ENCODE data around the gene LUC7L3.

The LUC7L3 gene

GRCh38 chr17:50692448-50693035, 26.9 kb upstream of the LUC7L3 start:
- H3K4me3 ChIP-seq (ENCODE audit: low read depth, low read length), result no peak overlapping the region
- no peak for TF ChIP-seq MYC (IDR thresholded peaks at IDR 0.05; ENCODE audit: low read depth, low read length)
- no peak for TF ChIP-seq POLR2A (IDR thresholded peaks at IDR 0.05; ENCODE audit: extremely low read depth, insufficient read length)
- no peak for TF ChIP-seq CTCF (IDR thresholded peaks at IDR 0.05; ENCODE audit: low read depth, low read length)
- TF ChIP-seq MAX (IDR thresholded peaks at IDR 0.05; ENCODE audit: low read depth, low read length), result no peak
- DNase-seq (ENCODE audit: low read depth), result no peak

DNA sequence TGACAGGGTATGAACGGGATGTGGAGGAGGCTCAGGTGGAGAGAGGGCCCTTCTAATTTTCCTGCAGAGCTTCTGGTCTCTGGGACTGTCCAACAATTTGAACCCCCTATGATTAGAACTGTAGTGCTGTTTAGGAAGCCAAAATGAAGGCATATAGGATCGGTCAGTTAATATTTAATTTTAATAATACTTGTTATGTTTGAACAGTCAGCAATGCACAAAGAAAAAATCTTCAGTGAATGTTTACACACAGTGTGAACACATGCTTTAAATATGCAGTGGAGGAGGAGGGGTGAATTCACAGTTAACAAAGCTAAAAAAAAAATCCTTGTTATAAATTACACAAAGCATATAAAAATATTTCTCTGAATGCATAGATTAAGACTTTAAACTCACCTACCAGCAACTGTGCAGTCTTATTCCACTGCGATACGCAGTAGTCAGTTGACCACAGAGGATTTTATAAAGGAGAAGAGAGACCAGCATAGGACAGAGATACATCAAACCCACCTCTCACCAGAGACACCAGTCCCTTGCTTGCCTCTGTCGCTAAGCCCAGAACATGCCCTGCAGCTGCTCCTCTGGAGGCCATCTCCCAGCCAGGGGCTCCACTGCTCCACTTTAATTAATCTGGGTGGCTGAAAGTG, 26.2 kb upstream of the LUC7L3 start:
- DNase-seq (ENCODE audit: low read depth), result no peak
- H3K4me3 ChIP-seq (ENCODE audit: low read depth, low read length), result no peak overlapping the region
- TF ChIP-seq CTCF (IDR thresholded peaks at IDR 0.05; ENCODE audit: low read depth, low read length), result no peak
- TF ChIP-seq POLR2A (IDR thresholded peaks at IDR 0.05; ENCODE audit: extremely low read depth, insufficient read length), result no peak
- TF ChIP-seq MAX (IDR thresholded peaks at IDR 0.05; ENCODE audit: low read depth, low read length), result no peak
- TF ChIP-seq MYC (IDR thresholded peaks at IDR 0.05; ENCODE audit: low read depth, low read length), result no peak

GRCh38 chr17:50696365-50696879, 23.0 kb upstream of the LUC7L3 start:
- TF ChIP-seq POLR2A (IDR thresholded peaks at IDR 0.05; ENCODE audit: extremely low read depth, insufficient read length) (no peak), CTCF (IDR thresholded peaks at IDR 0.05; ENCODE audit: low read depth, low read length) (no peak), MYC (IDR thresholded peaks at IDR 0.05; ENCODE audit: low read depth, low read length) (no peak), MAX (IDR thresholded peaks at IDR 0.05; ENCODE audit: low read depth, low read length) (no peak)
- H3K4me3 ChIP-seq (ENCODE audit: low read depth, low read length), result no peak overlapping the region

DNA sequence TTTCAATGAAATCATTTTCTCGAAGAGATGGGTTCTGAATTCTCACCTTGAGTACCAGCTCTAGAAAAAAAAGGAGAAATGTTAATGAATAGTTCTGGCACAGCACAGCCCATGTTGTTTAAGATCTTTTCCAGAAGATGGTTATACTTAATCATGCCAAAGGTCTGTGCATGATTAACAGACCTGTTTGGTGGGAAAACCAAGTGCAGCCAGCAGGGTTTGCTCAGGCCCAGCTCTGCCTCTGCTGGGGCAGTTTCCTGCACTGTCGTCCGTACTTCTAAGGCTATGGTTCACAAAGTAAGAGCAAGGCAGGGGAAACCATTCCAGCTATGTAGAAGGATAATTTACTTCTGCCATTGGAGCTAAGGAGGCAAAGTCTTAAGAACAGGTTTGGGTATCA, 22.3 kb upstream of the LUC7L3 start:
- H3K4me3 ChIP-seq (ENCODE audit: low read depth, low read length), result no peak overlapping the region
- TF ChIP-seq CTCF (IDR thresholded peaks at IDR 0.05; ENCODE audit: low read depth, low read length), result no peak
- no peak for TF ChIP-seq POLR2A (IDR thresholded peaks at IDR 0.05; ENCODE audit: extremely low read depth, insufficient read length)
- TF ChIP-seq MAX (IDR thresholded peaks at IDR 0.05; ENCODE audit: low read depth, low read length), result no peak
- DNase-seq (ENCODE audit: low read depth), result no peak

More at GRCh38 chr17:50696365-50696879, 23.0 kb upstream of the LUC7L3 start:
- no peak for DNase-seq (ENCODE audit: low read depth)

DNA sequence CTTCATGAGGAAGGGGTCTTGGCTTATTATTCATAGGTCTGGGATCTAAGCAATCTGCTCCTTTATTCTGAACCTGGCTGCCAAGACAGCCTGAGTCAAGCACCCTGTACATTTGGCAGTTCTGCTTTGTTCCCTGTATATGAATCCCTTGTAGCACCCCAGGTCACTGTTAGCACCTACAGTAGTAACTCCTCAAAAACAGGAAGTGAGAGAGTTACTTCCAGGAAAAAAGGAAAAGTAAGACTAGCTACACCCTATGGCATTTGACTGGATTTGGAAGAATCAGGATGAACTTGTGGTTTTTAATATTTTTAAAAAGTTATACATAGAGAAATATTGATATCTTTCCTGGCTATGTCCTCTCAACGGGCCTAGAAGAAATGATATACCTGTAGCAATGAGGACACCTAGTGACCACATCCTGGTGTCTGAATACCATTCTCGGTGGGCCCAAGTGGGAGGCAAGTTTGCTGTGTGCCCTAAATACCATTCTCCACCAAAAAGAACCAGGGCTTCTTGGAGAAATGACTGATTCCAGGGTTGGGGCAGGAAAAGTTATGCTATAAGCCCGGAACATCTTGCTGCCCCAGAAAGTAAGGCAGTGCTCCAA, 21.6 kb upstream of the LUC7L3 start:
- TF ChIP-seq POLR2A (IDR thresholded peaks at IDR 0.05; ENCODE audit: extremely low read depth, insufficient read length) (no peak), MAX (IDR thresholded peaks at IDR 0.05; ENCODE audit: low read depth, low read length) (no peak), MYC (IDR thresholded peaks at IDR 0.05; ENCODE audit: low read depth, low read length) (no peak), CTCF (IDR thresholded peaks at IDR 0.05; ENCODE audit: low read depth, low read length) (no peak)
- no peak for DNase-seq (ENCODE audit: low read depth)
- no peak overlapping the region for H3K4me3 ChIP-seq (ENCODE audit: low read depth, low read length)

Data from NB4 (cell line).